HT1080 (cell line): ENCODE data around the gene FCN3. TPM values are rescaled to one million over a fixed set of nuclear protein-coding genes. Genes with fewer than 3 reads are reported as not detected.

Source experiments
- DNase-seq: peaks from one replicate; pipeline ENCODE4 v3.0.0-alpha.2; 2015; ENCODE audit warnings: low read depth
- total RNA-seq: library from RNA; depleted of rRNA; stranded (reverse); fragments of >200 nt; shearing (Covaris generic); gene quantifications from 2 replicates; pipeline ENCODE4 v1.2.3, GENCODE V29; 2014

FCN3 gene
- total RNA-seq, 1 experiment from 2014 or later: not detected

DNA sequence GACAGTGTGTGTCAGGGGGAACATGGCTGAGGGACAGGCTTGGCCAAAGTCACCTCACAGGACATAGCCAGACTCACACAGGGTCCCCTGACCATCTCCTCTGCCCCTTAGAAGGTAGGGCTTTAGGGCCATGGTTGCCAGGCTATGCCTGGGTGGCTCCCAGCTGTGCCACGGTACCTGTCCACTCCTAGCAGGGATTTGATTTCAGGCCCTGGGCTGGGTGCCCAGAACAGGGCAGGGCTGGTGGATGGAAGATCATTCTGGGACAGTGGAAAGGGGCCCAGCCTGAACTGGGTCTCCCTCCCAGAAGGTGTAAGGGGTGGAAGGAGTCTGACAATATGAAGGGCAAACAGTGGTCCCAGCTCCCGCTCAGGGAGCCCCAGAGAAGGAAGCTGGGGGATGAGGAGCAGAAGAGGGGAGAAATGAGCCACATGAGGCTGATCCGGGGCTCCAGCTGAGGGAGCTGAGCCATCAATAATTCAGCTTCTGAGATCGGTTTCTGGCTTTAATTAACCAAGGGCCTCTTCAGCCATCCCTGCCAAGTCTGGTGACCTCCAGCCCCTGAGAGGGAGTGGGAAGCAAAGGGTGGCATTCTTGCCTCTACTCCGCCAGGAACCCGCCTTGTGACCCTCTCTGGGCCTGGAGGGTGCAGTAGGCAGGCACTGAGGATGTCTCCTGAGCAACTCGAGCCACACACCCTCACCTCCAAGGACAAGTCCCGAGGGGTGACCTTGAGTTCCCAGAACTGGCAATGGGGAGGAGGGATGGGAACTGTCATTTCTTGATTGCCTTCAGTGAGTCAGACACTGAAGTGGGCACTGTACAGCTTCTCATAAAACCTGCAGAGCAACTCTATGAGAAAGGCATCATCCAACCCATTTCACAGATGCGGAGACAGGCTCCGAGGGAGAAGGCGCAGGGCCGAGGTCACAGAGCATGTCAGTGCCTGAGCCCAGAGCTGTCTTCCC lies 6.4 kb upstream of the FCN3 start:
- no peak for DNase-seq

DNA sequence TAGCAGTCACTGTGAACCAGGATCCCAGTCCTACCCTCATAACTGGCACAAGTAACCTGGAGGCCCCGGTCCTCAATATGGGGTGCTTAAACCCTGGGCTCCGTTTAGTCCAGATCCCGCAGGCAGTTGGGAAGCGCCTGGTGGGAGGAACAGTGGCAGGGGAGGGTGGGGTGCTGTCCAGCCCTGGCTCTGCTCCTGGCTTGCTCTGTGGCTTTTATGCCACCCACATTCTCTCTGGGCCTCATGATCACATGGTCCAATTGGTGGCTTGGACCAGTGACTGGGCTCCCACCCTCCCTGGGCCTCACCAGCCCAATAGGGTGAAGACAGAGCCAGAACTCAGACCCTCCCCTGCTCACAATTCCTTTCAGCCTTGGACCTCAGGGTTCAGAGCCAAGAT lies 5.6 kb upstream of the FCN3 start:
- no peak for DNase-seq

GRCh38 chr1:27379564-27380122 lies 5.0 kb upstream of the FCN3 start:
- no peak for DNase-seq

- DNase-seq: no peak
Observed at GRCh38 chr1:27377760-27378495, 3.3 kb upstream of the FCN3 start.

DNA sequence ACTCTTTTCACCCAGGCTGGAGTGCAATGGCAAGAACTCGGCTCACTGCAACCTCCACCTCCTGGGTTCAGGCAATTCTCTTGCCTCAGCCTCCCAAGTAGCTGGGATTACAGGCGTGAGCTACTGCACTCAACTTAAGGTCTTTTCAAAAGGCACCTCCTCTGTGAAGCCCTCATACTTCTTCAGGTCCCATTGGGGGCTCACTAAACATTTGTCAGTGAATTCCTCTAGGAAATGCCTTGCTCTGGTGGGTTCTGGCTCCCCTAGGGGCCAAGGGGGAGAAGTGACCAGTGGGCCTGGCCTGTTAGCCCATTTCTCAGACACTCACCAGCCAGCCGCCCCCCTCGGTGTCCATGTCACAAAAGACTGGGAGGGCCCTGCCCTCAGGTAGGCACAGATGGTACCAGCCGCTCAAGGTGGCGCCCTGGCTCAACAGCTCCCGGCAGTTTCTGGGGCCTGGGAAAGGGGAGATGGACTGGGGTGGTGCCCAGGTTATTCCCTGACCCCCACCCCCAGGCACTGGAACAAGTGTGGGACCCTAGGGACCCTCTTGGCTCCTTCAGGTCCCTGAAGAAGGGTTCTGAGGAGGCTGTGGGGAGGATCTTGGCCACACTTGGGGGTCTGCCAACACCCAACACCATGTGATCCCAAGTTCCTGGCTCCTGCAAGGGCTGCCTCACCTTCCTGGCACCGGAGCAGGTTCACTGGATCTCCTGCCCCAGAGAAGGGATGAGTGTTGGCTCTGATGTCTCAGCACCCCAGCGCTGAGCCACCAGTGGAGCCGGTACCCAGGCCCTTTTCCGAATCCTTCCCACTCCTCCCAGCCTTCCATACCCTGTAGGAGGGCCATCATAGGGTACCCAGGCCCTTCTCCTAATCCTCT lies 1.6 kb downstream of the FCN3 start:
- DNase-seq: no peak

DNA sequence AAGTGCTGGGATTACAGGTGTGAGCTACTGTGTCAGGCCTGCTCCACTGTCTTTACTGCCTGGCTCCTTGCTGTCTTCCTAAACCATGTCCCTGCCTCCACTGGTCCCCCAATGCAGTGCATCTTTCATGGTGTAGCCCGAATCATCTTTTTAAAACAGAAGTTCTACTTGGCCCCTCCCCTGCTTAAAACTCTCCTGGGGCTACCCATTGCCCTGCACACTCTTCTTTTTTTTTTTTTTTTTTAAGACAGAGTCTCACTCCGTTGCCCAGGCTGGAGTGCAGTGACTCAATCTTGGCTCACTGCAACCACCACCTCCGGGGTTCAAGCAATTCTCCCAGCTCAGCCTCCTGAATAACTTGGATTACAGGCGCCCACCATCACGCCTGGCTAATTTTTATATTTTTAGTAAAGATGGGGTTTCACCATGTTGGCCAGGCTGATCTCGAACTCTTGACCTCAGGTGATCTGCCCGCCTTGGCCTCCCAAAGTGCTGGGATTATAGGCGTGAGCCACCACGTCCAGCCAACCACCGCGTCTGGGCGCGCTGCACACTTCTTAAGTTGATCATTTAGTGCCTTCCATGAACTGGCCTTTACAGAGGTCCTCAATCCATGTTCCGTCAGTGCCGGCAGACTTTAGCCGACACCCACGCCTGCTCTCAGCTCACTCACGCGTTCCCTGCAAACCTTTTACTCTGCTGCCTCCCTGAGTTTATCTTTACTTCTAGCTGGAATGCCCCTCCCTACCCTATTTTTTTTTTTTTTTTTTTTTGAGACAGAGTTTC lies 2.4 kb downstream of the FCN3 start:
- DNase-seq: no peak

DNA sequence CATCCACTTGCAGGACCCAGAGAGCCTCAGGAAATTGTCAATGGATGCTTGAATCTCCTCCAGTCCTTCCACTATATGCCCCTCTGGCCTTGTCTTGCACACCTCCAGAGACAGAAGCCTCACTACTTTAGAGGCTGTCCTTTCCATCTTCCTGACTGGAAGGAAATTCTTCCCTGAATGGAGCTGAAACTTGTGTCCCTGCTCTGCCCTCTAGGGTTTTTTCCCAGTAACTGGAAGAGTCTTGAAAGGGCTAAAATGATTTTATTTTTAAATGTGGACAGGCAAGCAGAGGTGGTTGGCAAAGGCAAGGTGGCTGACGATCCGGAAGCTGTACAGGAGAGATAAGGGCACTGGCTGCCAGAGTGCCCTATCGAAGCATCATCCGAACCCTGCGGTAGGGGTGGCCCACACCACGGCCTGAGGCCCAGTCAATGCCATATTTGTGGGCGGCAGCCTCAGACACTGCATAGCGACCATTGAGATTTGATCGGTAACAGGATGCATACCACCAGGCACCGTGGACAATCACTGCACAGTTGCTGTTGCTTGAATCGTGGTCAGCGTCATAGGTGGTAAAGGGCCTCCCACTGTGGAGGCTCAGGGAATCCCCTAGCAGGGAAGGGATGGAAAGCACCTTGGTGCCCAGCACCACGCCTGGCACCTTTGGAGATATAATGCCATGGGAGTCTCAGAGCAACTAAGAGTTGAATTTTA lies 5.6 kb downstream of the FCN3 start:
- DNase-seq: peak; percentile 36

DNA sequence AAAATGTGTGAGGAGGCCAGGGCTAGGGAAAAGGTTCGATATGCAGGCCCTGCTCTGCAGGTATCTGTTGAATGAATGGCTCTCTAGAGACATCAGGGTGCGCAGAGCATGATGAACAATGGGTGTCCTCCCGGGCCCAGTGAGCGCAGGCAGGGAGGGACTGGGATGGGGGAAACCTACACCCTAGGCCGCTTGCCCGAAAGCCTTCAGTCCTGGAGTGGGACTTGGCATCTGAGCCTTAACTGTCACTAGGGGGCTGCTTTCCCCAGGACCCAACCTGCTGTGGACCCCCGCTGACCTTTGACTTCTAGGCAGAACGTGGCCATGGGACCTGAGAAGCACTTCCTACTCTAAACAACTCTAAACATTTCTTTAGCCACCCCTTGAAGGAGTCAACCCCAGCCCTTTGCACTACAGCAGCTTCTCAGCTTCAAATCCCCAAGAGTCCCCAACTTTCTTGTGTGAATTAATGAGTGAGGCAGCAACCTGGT lies 7.4 kb downstream of the FCN3 start:
- DNase-seq: no peak

- peak; percentile 81 for DNase-seq
Observed at GRCh38 chr1:27366411-27367159, 8.0 kb downstream of the FCN3 start, which contains the start of gene MAP3K6. Gene MAP3K6 (minus strand): TSS chr1:27366961. CDS start chr1:27366597, 364 bp downstream.

DNA sequence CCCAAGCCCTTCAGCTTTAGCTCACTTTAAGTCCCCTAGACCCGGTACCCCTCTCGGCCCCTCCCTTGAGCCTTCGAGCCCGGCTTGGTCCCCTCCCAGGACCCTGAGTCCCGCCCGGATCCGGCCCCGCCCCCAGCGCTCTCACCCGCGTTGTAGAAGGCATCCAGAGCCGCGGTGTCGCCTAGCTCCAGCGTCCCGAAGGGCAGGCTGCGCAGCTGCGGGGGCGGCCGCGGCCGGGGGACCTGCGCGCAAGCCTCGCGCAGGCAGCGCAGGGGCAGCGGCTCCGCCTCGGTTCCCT lies 8.6 kb downstream of the FCN3 start:
- DNase-seq: peak; percentile 70

GRCh38 chr1:27365372-27366112 lies 9.1 kb downstream of the FCN3 start:
- peak; percentile 82 for DNase-seq

DNA sequence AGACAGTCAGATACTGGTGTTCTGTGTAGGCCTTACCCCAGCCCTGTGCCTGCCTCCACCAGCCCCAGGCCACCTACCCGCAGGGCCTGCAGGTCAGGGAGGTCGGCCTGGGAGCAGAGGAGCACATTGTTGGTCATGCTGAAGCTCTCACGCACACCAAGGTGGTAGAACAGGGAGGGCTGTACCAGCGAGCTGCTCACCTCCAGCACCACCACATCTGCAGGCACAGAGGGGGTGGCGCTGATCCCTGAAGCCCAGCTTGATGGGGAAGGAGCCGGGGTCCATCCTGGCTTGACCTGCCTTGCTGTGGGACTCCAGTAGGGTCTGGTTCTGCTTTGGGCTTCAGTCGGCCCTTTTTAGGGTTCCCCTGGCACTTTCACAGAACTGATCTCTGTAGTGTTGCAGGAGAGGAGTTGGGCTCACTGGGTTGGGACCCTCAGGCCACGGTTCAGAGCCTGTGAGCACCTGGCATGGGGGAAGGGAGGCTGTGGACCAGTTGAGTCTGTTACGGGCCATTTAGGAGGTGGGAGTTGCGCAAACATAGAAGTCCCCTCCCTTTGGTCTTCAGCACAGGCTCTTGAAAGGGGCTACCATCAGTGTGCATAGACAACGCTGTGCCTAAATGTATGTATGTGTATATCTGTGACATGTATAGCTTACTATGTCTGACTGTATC lies 9.8 kb downstream of the FCN3 start:
- DNase-seq: no peak

DNA sequence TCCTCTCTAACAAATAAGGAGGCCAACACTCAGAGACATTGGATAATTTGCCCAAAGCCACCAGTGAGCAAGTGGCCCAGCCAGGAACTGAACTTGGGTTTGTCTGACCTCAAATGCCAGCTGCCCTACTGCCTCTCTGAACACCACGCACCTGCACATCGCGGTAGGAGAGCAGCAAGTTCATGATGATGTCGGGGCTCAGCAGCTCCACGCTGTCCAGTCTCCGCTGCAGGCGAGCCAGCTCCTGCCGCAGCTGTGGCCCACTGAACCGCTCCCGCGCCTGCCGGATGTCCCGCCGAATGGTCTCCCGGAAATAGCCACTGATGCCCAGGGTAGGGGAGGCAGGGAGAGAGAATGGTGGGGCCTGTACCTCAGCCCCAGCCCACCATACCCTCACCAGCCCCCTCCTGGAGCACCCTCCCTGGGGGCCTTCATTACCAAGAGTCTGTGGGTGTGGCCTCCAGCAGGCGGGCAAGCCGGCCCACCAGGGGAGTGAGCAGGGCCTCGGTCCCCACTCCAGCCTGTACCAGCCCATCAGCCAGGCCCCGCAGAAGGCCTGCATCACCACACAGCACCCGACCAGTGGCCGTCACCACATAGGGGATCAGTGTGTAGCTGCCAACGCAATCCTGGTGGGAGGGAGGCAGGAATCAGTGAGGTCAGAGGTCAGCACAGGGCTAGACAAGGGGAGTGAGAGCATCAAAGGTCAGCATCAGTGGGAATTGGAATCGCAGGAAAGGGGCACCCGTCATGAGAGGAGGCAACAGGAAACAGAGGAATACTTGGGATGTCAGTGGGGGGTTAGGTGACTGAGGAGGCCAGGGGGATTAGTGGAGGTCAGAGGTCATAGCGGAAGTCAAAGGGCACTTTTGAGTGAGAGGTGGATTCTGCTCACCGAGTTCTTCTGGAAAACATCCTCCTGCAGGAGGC lies 10.6 kb downstream of the FCN3 start:
- DNase-seq: no peak

GRCh38 chr1:27361553-27361952 lies 13.1 kb downstream of the FCN3 start:
- no peak for DNase-seq

DNA sequence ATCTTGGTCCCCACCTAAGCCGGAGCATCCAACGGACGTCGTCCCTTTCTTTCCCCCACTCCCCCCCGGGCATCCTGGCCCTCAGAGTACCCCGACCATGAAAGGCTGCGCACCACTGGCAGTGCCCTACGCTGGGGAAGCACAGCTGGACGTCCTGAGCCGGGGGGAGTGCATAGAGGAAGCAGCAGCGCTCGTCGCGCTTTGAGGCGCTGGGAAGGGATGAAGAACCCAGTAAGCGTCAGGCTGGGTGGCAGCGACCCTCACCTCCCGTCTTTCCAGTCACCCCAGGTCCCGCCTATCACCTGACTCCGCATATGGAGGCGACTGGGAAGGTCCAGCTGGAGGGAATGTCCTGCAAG lies 13.6 kb downstream of the FCN3 start:
- DNase-seq: no peak
